Activated CD8-positive, alpha-beta memory T cell treated with anti-CD3 and anti-CD28 coated beads, Interleukin-2, amount 50 U/mL, for 24 hours (primary cell): ENCODE results near the gene RPS26.
"Not testable (repeated sequence)": the region's sequence is repeated elsewhere in the genome, so short reads cannot be mapped to it uniquely, and the experiment has no call there.

ENCODE experiments used
- DNase-seq: peaks from one replicate; pipeline ENCODE4 v3.0.0-alpha.2; 2020; ENCODE audit errors: extremely low read depth

The RPS26 gene

GRCh38 chr12:56021889-56022497 lies 19.7 kb upstream of the RPS26 start:
- no peak for DNase-seq

DNA sequence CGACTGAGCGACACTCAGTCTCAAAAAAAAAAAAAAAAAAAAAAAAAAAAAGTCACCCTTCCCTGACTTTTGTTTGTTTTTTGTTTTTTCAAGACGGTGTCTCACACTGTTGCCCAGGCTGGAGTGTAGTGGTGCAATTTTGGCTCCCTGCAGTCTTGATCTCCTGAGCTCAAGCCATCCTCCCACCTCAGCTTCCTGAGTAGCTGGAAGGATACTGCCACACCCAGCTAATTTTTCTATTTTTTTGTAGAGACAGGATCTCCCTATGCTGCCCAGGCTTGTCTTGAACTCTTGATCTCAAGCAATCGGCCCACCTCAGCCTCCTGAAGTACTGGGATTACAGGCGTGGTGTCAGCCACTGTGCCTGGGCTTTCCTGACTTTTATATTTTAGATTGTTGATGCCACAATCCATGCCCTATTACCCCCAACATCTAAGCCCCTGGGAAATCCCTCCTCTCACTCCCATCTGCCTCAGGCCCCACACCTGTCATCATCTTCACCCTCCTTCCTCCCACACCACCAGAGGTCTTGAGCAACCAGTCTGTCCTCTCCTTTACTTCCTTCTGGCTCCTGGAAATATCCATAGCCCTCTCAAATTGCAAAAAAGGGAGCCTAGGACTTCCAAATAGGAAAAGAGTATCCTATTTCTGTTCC lies 13.1 kb upstream of the RPS26 start:
- DNase-seq: no peak

GRCh38 chr12:56029166-56029519 lies 12.6 kb upstream of the RPS26 start:
- no peak for DNase-seq

DNA sequence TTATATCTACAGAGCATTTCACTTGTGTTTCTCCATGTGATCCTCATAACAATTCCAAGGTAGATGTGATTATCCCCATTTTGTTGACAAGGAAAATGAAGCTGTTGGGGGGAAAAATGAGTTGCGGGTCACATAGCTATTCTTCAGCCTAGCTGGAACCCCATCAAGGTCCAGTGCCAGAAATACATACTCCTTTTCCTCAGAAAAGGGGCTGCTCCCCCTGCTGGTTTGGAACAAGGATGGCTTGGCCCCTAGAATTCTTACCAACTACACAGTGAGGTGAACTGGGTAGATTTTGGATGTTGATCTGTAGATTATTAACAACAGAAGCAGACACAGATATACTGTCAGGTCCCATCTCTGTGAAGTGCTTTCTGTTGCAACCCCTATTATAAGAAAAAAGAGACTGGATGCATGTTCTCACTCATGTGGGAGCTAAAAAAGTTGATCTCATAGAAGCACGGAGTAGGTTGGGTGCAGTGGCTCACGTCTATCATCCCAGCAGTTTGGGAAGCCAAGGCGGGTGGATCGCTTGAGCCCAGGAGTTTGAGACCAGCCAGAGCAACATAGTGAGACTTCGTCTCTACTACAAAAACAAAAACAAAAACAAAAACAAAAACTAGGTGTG lies 11.9 kb upstream of the RPS26 start:
- no peak for DNase-seq

DNA sequence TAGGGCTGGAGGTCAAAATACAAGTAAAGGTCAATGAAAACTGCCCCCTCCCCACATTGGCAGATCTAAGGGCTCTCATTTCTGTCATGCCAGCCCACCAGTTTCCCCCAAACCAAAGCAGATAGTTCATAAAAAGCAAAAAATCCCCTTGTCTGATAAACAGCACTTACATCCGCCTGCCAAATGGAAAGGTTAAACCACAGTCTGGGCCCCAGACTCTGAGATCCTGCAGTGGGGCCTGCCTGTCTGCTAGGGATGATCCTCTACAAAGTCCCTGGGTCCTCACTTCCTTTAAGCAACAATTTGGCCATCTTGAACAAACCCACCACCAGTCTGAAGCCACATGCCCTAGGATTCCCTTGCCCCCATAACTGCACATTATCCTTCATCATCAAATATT lies 9.7 kb upstream of the RPS26 start:
- no peak for DNase-seq

DNA sequence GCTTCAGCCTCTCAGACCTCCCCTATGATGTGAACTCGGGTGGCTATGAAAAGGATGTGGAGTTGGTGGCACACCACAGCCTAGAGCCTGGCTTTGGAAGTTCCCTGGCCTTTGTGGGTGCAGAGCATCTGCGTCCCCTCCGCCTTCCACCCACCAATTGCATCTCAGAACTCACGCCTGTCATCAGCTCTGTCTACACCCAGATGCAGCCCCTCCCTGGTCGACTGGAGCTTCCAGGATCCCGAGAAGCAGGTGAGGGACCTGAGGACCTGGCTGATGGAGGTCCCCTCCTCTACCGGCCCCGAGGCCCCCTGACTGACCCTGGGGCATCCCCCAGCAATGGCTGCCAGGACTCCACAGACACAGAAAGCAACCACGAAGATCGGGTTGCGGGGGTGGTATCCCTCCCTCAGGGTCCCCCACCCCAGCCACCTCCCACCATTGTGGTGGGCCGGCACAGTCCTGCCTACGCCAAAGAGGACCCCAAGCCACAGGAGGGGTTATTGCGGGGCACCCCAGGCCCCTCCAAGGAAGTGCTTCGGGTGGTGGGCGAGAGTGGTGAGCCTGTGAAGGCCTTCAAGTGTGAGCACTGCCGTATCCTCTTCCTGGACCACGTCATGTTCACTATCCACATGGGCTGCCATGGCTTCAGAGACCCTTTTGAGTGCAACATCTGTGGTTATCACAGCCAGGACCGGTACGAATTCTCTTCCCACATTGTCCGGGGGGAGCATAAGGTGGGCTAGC lies 7.0 kb upstream of the RPS26 start:
- DNase-seq: no peak

- DNase-seq: no peak
These were observed 4.6 kb upstream of the RPS26 start for GRCh38 chr12:56037161-56037560.

- DNase-seq: no peak
These were observed 3.6 kb upstream of the RPS26 start for GRCh38 chr12:56038022-56038655.

DNA sequence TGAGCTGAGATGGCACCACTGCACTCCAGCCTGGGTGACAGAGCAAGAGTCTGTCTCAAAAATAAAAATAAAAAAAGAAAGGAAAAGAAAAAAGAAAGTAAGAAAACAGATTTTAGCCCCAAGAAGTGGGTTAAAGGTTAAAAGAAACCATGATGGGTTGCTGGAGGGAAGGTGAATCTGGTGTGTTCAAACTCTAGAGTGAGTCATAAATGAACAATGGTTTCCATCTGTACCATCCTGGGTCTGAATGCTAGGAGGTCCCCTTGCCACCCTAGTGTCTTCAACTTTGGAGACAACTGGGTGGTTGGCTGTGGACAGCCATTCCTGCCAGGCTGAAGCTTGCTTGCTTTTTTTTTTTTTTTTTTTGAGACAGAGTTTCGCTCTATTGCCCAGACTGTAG lies 1.6 kb upstream of the RPS26 start:
- no peak for DNase-seq

- no peak for DNase-seq
These were observed 661 bp upstream of the RPS26 start for GRCh38 chr12:56040963-56041551.

GRCh38 chr12:56042430-56042813 lies 704 bp downstream of the RPS26 start:
- not testable (repeated sequence) for DNase-seq

GRCh38 chr12:56042843-56043242 lies 1.1 kb downstream of the RPS26 start:
- no peak for DNase-seq

DNA sequence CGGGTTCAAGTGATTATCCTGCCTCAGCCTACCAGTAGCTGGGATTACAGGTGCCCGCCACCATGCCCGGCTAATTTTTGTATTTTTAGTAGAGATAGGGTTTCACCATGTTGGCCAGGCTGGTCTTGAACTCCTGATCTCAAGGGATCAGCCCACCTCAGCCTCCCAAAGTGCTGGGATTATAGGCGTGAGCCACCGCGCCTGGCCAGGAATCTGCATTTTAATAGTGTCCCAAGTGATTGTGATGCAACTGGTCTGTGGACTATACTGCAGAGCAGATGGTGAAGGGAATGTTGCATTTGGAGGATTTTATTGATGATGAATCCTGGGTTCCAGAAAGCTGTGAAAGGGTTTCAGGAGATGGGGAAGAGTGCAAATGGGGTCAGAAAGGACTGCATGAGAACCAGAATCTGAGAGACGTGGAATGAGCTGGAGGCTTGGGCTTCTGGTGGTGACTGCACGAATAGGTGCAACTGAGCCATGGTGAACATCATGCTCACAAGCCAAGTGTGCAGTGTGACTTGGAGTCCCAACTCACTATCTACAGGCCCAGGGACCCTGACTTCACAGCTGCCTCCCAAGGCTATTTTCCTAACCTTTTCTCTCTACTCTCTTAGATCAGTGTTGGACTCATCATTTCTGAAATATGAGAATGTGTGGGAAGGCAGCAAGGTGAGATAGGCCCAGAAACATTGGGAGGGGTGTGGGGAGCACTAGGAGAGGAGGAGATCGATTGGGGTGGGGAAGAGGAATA lies 4.5 kb downstream of the RPS26 start:
- no peak for DNase-seq

- no peak for DNase-seq
These were observed 11.7 kb downstream of the RPS26 start for GRCh38 chr12:56053407-56053893.

- DNase-seq: not testable (repeated sequence)
These were observed 18.2 kb downstream of the RPS26 start for GRCh38 chr12:56059964-56060363.

GRCh38 chr12:56061982-56062381 lies 20.3 kb downstream of the RPS26 start:
- no peak for DNase-seq

GRCh38 chr12:56062996-56063395 lies 21.3 kb downstream of the RPS26 start:
- DNase-seq: no peak

GRCh38 chr12:56071648-56072047 lies 29.9 kb downstream of the RPS26 start:
- no peak for DNase-seq

GRCh38 chr12:56074396-56074795 lies 32.7 kb downstream of the RPS26 start:
- no peak for DNase-seq

- DNase-seq: not testable (repeated sequence)
These were observed 36.2 kb downstream of the RPS26 start for GRCh38 chr12:56077966-56078365.

DNA sequence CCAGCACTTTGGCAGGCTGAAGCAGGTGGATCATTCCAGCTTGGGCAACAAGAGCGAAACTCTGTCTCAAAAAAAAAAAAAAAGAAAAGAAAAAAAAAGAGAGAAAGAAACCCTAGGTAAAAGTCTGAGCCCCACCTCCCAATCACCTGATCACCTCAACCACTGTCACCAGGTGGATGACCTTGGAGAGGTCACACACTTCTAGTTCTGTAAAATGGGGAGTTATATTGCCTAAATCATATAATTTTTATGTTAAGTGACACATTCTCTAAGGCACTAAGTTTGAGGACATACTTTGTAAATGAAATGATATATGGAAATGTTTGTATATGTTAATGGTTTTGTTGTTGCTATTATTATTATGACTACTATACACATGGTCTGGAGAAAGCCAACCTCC lies 36.7 kb downstream of the RPS26 start:
- DNase-seq: no peak
